Stimulated activated CD8-positive, alpha-beta memory T cell treated with anti-CD3 and anti-CD28 coated beads, Interleukin-15, amount 100 ng/mL, for 1 hour (primary cell): Measurements from ENCODE around the gene MMP15.

Experiments used
- DNase-seq: peaks from one replicate; pipeline ENCODE4 v3.0.0-alpha.2; 2020; ENCODE audit warnings: low read depth

MMP15 gene

GRCh38 chr16:58019866-58020538 lies 5.6 kb upstream of the MMP15 start:
- no peak for DNase-seq

GRCh38 chr16:58020628-58021521 lies 4.7 kb upstream of the MMP15 start:
- DNase-seq: peak; percentile 54

GRCh38 chr16:58021661-58022551 lies 3.6 kb upstream of the MMP15 start:
- DNase-seq: no peak

GRCh38 chr16:58022601-58023371 lies 2.8 kb upstream of the MMP15 start:
- no peak for DNase-seq

GRCh38 chr16:58024486-58025350 lies 836 bp upstream of the MMP15 start:
- DNase-seq: no peak

GRCh38 chr16:58026139-58026704 lies 668 bp downstream of the MMP15 start:
- DNase-seq: no peak

- DNase-seq: no peak
Measured at GRCh38 chr16:58026705-58027160, 1.2 kb downstream of the MMP15 start.

- DNase-seq: no peak
Measured at GRCh38 chr16:58027161-58027915, 1.8 kb downstream of the MMP15 start.

- DNase-seq: no peak
Measured at GRCh38 chr16:58027916-58028455, 2.4 kb downstream of the MMP15 start.

GRCh38 chr16:58028541-58029070 lies 3.1 kb downstream of the MMP15 start:
- DNase-seq: no peak

- no peak for DNase-seq
Measured at GRCh38 chr16:58029410-58029809, 3.9 kb downstream of the MMP15 start.

- DNase-seq: no peak
Measured at GRCh38 chr16:58030136-58030840, 4.7 kb downstream of the MMP15 start.

GRCh38 chr16:58031016-58031800 lies 5.7 kb downstream of the MMP15 start:
- no peak for DNase-seq

- DNase-seq: no peak
Measured at GRCh38 chr16:58032710-58033293, 7.2 kb downstream of the MMP15 start.

GRCh38 chr16:58034128-58034685 lies 8.7 kb downstream of the MMP15 start:
- no peak for DNase-seq

GRCh38 chr16:58034774-58035173 lies 9.2 kb downstream of the MMP15 start:
- no peak for DNase-seq
